Subcutaneous abdominal adipose tissue (tissue), 5 donors: Measurements from ENCODE around the gene GJB6.
A peak's percentile ranks its signal among the peaks of the same experiment; 100 is the strongest.

Source experiments
- H3K27ac ChIP-seq: one replicate; pipeline ENCODE4 v1.7.0; 2013; ENCODE audit warnings: low read depth, mild to moderate bottlenecking, inconsistent platforms, low read length, moderate library complexity
- H3K27me3 ChIP-seq, 5 donors: one replicate each; pipeline ENCODE4 v1.7.0; 2013; ENCODE audit warnings: low read length in 5 of 5, inconsistent platforms in 1 of 5; ENCODE audit not compliant: control insufficient read depth in 5 of 5, insufficient read depth in 4 of 5
- H3K36me3 ChIP-seq, 5 donors: one replicate each; pipeline ENCODE4 v1.7.0; 2013; ENCODE audit warnings: low read length in 5 of 5; ENCODE audit not compliant: control insufficient read depth in 5 of 5, insufficient read depth in 5 of 5
- H3K4me1 ChIP-seq, 5 donors: one replicate each; pipeline ENCODE4 v1.7.0; 2013; ENCODE audit warnings: low read length in 5 of 5, mild to moderate bottlenecking in 3 of 5, moderate library complexity in 1 of 5; ENCODE audit not compliant: control insufficient read depth in 5 of 5, insufficient read depth in 5 of 5
- H3K4me3 ChIP-seq, 5 donors: one replicate each; pipeline ENCODE4 v1.7.0; 2013; ENCODE audit warnings: low read length in 5 of 5, low read depth in 1 of 5
- H3K9ac ChIP-seq, 5 donors: one replicate each; pipeline ENCODE4 v1.7.0; 2013; ENCODE audit warnings: low read length in 5 of 5, mild to moderate bottlenecking in 4 of 5, moderate library complexity in 3 of 5
- H3K9me3 ChIP-seq, 5 donors: one replicate each; pipeline ENCODE4 v1.7.0; 2013; ENCODE audit warnings: low read length in 5 of 5; ENCODE audit not compliant: control insufficient read depth in 5 of 5
- donor health status: healthy.
- donor health status: healthy.
- donor health status: healthy.
- donor health status: healthy.
- donor health status: healthy.

Gene GJB6

DNA sequence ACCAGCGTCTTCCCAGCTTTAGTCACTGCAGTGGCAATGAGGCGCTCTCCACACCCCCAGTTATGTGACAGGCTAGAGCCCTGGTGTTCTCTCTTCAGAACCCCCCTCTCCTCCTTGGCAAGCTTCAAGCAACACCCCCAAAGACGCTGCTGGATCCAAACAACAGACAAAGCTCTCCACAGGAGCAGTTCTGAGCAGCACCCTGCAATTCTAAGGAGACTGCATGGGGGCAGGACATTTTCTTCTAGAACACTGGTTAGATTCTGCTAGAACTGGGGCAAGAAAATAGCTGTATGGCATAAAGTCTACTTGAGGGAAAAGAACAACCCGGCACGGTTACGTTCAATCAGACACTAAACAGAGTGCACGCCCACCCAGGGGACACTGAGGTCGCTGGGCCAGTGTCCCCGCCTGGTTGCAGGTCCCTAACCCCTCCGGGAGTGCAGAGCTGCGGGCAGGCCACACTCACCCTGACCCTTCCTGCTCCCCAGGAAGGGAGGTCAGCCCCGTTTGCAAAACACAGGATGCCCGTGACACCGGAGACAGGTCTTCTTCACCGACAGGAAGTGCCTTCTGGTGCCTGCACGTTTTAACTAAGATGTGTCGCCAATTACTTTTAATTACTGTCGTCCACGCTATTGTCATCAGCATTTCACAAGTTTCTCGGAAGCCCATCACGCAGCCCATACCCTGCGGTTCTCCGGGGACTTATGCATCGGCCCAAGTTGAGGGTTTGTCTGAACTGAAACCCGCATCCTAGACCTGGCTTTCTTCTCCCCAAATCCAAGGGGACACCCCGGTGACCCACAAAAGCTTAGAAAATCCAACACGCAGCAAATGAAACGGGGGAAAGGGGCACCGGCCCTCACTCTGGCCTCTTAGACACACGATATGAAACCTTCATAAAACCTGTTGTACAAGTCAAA is 943 bp downstream of the GJB6 start:
- H3K36me3 ChIP-seq: no peaks in the 10 kb centered on the region
- no peaks in the 10 kb centered on the region for H3K9me3 ChIP-seq
- peak overlapping the region in 3 of 5 donors; percentile 18 to 30 (median 29) for H3K4me3 ChIP-seq
- no peak overlapping the region for H3K27ac ChIP-seq
- peaks cover 13 to 34% (median 27%) of the 10 kb centered on the region in 5 donors for H3K27me3 ChIP-seq
- peaks cover 0 to 14% (median 13%) of the 10 kb centered on the region in 5 donors for H3K4me1 ChIP-seq
- H3K9ac ChIP-seq: no peak overlapping the region

DNA sequence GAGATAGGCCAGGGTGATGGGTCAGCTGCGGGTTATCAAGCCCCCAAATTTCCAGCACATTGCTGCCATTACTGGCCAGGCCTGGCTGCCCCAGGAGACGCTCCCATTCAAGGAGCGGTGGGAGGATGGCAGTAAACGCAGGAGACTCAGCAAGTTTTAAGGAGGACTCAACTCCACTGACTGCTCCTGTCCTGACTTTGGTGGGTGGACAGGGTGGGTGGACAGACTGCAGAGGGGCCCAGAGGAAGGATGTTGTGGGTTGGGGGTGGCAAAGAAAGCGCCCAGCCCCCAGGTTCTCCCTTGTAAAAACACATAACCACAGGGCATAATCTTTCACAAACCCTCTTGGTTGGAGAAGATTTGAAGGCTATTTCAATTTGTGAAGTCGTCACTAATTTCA is 4.4 kb downstream of the GJB6 start:
- Histone ChIP-seq H3K4me3 (no peak overlapping the region), H3K27ac (no peak overlapping the region), H3K4me1 (peaks cover 0 to 14% (median 13%) of the 10 kb centered on the region in 5 donors), H3K9ac (no peak overlapping the region), H3K27me3 (peaks cover 13 to 32% (median 26%) of the 10 kb centered on the region in 5 donors), H3K9me3 (no peaks in the 10 kb centered on the region), H3K36me3 (no peaks in the 10 kb centered on the region)

- H3K27me3 ChIP-seq: peaks cover 10 to 31% (median 22%) of the 10 kb centered on the region in 5 donors
- H3K9me3 ChIP-seq: no peaks in the 10 kb centered on the region
- no peak overlapping the region for H3K4me3 ChIP-seq
- no peak overlapping the region for H3K27ac ChIP-seq
- peaks cover 0 to 11% (median 9%) of the 10 kb centered on the region in 5 donors for H3K4me1 ChIP-seq
- no peak overlapping the region for H3K9ac ChIP-seq
- no peaks in the 10 kb centered on the region for H3K36me3 ChIP-seq
These were observed 4.8 kb downstream of the GJB6 start for GRCh38 chr13:20227288-20227687.

- Histone ChIP-seq H3K27ac (no peak overlapping the region), H3K9me3 (no peaks in the 10 kb centered on the region), H3K9ac (no peak overlapping the region)
These were observed 9.6 kb downstream of the GJB6 start for GRCh38 chr13:20222553-20222952.

DNA sequence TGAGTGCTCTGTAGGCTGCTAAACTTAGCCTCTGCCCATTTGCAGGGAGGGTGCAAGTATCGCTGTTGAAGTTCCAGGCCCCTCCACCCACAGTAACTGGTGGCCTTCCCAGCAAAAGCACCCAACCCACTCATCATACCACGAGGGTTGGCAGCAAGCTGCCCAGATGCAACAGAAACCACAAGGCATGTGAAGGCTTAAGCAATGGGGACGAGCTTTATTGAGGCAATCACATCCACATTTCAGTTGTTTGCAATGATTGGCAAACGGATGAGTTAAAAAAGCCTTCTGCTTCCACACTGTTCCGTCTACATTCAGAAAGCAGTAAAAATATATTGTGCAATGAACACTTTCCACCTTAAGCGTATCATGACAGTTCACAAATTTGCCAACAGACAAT is 10.3 kb downstream of the GJB6 start:
- H3K27me3 ChIP-seq: peaks cover 0 to 10% (median 5%) of the 10 kb centered on the region in 5 donors
- no peak overlapping the region for H3K4me3 ChIP-seq
- no peaks in the 10 kb centered on the region for H3K4me1 ChIP-seq
- no peak overlapping the region for H3K27ac ChIP-seq
- no peaks in the 10 kb centered on the region for H3K9me3 ChIP-seq
- no peaks in the 10 kb centered on the region for H3K36me3 ChIP-seq
- no peak overlapping the region for H3K9ac ChIP-seq

More at GRCh38 chr13:20222553-20222952, 9.6 kb downstream of the GJB6 start:
- Histone ChIP-seq H3K4me3 (no peak overlapping the region), H3K4me1 (no peaks in the 10 kb centered on the region), H3K27me3 (peaks cover 0 to 12% (median 5%) of the 10 kb centered on the region in 5 donors), H3K36me3 (no peaks in the 10 kb centered on the region)

GRCh38 chr13:20219577-20219976 is 12.5 kb downstream of the GJB6 start:
- Histone ChIP-seq H3K4me3 (no peak overlapping the region), H3K27ac (no peak overlapping the region), H3K9ac (no peak overlapping the region), H3K27me3 (peaks cover 0 to 7% (median 0%) of the 10 kb centered on the region in 5 donors), H3K36me3 (no peaks in the 10 kb centered on the region), H3K9me3 (no peaks in the 10 kb centered on the region), H3K4me1 (no peaks in the 10 kb centered on the region)

DNA sequence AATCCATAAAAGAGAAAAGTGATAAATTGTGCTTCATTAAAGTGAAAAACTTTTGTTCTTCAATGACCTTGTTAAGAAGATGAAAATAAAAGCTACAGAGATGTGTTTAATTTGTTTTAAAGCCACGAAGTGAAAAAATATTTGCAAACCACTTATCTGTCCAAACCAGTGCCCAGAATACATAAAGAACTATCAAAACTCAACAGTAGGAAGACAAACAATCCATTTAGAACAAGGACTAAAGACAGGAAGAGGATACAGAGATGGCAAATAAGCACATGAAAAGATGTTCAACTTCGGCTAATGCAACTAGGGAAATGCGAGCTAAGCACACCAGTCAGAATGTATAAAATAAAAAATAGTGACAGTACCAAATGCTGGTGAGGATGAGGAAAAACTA is 15.0 kb downstream of the GJB6 start:
- Histone ChIP-seq H3K4me1 (no peaks in the 10 kb centered on the region), H3K36me3 (no peaks in the 10 kb centered on the region), H3K4me3 (no peak overlapping the region), H3K27ac (no peak overlapping the region), H3K27me3 (peaks cover 0 to 3% (median 0%) of the 10 kb centered on the region in 5 donors), H3K9ac (no peak overlapping the region), H3K9me3 (peaks cover 0 to 9% (median 5%) of the 10 kb centered on the region in 5 donors)

DNA sequence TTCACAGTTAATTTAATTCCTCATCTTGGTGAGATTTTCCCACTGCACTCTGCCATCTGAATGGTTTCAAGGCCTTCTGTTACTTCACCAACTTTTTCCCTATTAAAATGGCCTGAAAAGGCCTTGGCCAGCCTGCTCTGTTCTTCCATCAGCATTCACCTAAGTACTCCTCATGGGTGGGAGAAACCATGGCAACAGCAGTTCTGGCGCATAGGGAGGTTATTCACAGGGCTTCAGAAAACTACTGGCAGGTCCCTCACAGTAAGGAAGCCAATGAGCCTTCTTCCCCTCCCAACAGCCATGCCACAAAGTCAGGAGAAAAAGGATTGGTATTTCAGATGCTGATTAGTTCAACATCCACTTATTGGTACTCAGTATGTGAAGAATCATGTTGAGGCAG is 22.2 kb downstream of the GJB6 start:
- no peak overlapping the region for H3K27ac ChIP-seq
- H3K27me3 ChIP-seq: peaks cover 0 to 12% (median 9%) of the 10 kb centered on the region in 5 donors
- H3K9me3 ChIP-seq: peaks cover 0 to 9% (median 5%) of the 10 kb centered on the region in 5 donors
- H3K4me1 ChIP-seq: no peaks in the 10 kb centered on the region
- H3K4me3 ChIP-seq: no peak overlapping the region
- no peak overlapping the region for H3K9ac ChIP-seq
- no peaks in the 10 kb centered on the region for H3K36me3 ChIP-seq

GRCh38 chr13:20206698-20207235 is 25.4 kb downstream of the GJB6 start:
- Histone ChIP-seq H3K27me3 (peaks cover 0 to 12% (median 9%) of the 10 kb centered on the region in 5 donors), H3K36me3 (no peaks in the 10 kb centered on the region), H3K27ac (no peak overlapping the region), H3K4me1 (no peaks in the 10 kb centered on the region), H3K4me3 (no peak overlapping the region), H3K9ac (no peak overlapping the region), H3K9me3 (peaks cover 0 to under 1% (median under 1%) of the 10 kb centered on the region in 5 donors)

DNA sequence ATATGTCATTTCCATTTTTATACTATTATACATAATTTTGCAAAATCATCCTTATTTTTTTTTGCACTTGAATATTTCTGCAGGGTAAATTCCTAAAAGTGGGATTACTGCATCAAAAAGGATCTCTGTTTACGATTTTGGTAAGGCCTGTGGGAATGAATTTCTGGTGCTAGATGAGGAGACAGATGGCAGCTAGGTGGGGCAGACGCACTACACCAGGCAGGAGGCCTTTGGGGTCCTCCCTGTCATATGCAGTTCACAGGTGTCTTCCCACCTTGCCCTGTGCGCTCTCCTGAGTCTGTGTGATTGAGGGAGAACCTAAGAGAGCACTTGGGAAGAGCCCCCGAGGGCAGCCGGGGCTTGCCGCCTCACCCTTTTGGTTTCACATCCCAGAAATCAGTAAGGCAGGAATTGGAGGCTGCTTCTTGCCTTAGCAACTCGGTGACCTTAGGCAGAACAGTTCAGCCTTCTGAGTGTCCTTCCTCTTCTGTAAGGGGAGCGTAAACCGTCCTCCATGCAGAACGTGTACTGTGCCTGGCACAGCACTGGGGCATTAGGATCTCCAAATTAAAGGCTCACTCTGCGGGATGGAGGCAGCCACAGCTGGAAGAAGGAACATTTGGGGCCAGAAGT is 25.9 kb downstream of the GJB6 start:
- no peaks in the 10 kb centered on the region for H3K36me3 ChIP-seq

More for the DNA sequence above, 25.9 kb downstream of the GJB6 start:
- Histone ChIP-seq H3K4me1 (no peaks in the 10 kb centered on the region), H3K27ac (no peak overlapping the region), H3K4me3 (no peak overlapping the region), H3K9ac (no peak overlapping the region), H3K27me3 (peaks cover 0 to 12% (median 9%) of the 10 kb centered on the region in 5 donors), H3K9me3 (peaks cover 0 to 4% (median 3%) of the 10 kb centered on the region in 5 donors)
